ENCODE results near the gene ARHGEF10L.

- TF ChIP-seq, protein P1, sequence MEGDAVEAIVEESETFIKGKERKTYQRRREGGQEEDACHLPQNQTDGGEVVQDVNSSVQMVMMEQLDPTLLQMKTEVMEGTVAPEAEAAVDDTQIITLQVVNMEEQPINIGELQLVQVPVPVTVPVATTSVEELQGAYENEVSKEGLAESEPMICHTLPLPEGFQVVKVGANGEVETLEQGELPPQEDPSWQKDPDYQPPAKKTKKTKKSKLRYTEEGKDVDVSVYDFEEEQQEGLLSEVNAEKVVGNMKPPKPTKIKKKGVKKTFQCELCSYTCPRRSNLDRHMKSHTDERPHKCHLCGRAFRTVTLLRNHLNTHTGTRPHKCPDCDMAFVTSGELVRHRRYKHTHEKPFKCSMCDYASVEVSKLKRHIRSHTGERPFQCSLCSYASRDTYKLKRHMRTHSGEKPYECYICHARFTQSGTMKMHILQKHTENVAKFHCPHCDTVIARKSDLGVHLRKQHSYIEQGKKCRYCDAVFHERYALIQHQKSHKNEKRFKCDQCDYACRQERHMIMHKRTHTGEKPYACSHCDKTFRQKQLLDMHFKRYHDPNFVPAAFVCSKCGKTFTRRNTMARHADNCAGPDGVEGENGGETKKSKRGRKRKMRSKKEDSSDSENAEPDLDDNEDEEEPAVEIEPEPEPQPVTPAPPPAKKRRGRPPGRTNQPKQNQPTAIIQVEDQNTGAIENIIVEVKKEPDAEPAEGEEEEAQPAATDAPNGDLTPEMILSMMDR (conservative IDR thresholded peaks at IDR 0.05): no peak
- no peak for TF ChIP-seq ZFX (IDR thresholded peaks at IDR 0.05)
Observed at GRCh38 chr1:17546946-17547670, 7.6 kb downstream of the ARHGEF10L start.

All from C4-2B (cell line).